ENCODE results near the gene HJV. TPM values are rescaled to one million over a fixed set of nuclear protein-coding genes. Genes with fewer than 3 reads are reported as not detected.

HJV gene
- total RNA-seq, 1 experiment from 2014 or later = 0.12 TPM

DNA sequence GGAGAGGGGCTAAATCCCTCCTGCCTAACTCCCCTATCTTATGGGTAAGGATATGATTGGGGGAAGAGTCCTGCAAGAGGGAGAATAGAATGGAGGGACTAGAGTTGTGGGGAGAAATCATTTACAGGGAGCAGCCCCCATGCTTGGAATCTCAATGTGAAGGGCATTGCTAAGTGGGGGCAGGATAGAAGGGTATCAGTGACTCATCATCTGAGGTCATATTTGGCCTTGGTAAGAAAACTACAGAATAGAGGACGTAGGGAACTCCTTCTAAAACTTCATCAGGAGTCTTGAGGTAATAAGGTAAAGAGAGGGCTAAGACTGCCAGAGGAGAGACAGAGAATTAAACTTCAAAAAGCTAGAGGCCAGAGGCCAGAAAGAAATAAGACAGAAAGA, 487 bp downstream of the HJV start:
- DNase-seq (ENCODE audit: low read depth) = no peak

DNA sequence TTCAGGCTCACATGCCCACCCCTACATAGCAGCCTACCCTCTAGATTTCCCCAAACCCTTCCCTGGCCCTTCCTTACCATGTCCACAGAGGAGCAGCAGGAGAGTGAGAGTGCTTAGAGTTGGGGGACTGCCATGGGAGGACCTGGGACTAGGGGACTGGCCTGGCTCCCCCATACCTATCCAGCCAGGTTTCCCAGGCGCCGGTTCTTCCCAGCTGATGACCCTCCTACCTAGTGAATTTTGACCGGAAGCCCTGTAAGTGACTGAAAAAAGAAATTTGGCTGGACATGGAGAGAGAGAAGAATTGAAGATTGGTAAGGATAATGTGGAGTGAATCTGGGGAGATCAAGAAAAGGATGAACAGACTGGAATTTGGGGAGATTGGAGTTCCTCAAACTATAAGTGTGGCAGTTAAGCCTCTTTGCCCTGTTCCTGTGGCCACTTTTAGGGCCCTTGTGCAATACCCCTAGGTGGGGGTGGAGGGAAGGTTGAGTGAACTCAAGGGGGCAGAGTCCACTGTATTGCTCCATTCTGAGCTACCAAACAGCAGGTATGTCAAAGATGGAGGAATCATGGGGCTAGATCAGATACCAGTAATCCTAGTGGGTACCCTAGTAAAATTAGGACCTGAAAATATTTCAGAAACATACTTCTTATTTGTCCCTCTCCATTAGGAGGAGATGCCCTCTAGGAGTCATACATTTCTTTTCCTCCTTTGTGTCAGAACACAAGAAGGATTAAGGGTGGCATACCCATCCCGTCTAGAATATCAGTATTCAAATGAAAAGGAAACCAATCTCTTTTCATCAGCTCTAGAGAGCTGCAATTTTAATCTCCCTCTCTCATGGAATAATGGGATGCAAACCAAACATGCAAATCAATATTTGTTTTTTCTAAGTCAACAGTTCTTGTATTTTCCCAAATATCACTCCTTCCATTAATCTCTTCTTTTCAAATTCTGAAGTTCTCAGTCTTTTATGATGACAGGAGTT, 1.2 kb downstream of the HJV start:
- DNase-seq (ENCODE audit: low read depth) = no peak

- DNase-seq (ENCODE audit: low read depth) = no peak
Measured at GRCh38 chr1:146019231-146020057, 2.1 kb downstream of the HJV start.

DNA sequence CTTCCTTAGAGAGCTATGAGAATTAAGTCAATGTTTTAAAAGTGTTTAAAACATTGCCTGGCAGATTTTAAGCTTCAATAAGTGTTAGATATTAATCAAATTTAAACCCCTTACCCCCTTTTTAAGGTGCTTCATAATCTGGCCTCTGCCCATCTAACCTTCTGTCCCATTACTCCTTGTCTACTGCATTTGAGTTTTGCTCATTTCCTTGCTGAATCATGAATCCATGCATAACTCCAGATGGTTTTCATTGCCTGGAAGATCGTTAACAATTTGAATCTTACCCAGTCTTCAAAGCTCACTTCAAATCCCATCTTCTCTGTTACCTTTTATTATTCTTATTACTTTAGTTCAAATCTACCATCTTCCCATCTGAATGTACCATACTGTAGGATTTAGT, 4.6 kb downstream of the HJV start:
- DNase-seq (ENCODE audit: low read depth) = peak; percentile 33

GRCh38 chr1:146013559-146013922, 8.0 kb downstream of the HJV start:
- no peak for DNase-seq (ENCODE audit: low read depth)

GRCh38 chr1:146012703-146013558, 8.6 kb downstream of the HJV start:
- peak; percentile 82 for DNase-seq (ENCODE audit: low read depth)

GRCh38 chr1:146010126-146010738, 11.3 kb downstream of the HJV start:
- DNase-seq (ENCODE audit: low read depth) = no peak

- DNase-seq (ENCODE audit: low read depth) = no peak
Measured at GRCh38 chr1:146007489-146008133, 13.9 kb downstream of the HJV start.

DNA sequence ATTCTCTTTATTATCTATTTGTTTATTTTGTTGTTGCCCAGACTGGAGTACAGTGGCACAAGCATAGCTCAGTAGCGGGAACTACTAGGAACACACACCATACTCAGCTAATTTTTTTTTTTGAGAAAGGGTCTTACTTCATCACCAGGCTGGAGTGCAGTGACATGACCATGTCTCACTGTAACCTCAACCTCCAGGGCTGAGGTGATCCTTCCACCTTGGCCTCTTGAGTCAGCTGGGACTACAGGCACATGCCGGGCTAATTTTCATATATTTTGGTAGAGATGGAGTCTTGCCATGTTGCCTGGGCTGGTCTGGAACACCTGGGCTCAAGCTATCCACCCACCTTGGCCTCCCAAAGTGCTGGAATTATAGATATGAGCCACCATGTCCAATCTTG, 19.8 kb downstream of the HJV start:
- no peak for DNase-seq (ENCODE audit: low read depth)

GRCh38 chr1:145999321-146000024, 22.1 kb downstream of the HJV start:
- no peak for DNase-seq (ENCODE audit: low read depth)

GRCh38 chr1:145997718-145998023, 23.9 kb downstream of the HJV start:
- DNase-seq (ENCODE audit: low read depth) = no peak

GRCh38 chr1:145997016-145997717, 24.4 kb downstream of the HJV start:
- no peak for DNase-seq (ENCODE audit: low read depth)

DNA sequence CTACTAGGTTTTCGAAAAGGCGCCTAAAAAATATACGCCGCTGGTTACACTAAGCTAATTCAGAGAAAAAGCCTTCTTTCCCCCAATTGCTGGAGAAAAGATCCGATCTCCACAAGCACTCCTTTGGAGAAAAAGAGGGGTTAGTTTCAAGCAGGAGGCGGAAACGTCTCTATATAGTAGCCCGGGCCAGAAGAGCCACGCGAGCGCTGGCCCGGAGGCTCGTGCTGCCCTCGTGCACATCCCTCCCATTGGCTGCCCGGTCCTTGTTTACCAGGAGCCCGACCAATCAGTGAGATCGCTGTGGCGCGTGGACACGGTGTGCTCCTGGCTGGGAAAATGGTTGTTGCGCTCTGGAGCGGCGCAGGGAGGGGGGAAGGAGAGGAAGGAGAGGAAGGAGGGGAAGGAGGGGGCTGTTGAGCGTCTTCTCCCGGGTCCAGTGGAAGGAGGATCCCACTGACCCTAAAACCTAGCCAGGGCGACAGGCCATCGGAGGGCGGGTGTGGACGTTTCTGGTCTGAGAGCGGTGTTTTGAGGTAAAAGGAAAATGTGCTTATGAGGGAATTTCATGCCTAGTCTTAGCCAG, 25.0 kb downstream of the HJV start, which contains the start of gene TXNIP:
TXNIP (minus strand) TSS at position 147 of the 583 bp plus-strand sequence. CDS start 313 bp downstream, outside the sequence.
- peak; percentile 95 for DNase-seq (ENCODE audit: low read depth)

- DNase-seq (ENCODE audit: low read depth) = no peak
Measured at GRCh38 chr1:145995964-145996432, 25.5 kb downstream of the HJV start.

GRCh38 chr1:145995148-145995881, 26.2 kb downstream of the HJV start:
- DNase-seq (ENCODE audit: low read depth) = no peak

DNA sequence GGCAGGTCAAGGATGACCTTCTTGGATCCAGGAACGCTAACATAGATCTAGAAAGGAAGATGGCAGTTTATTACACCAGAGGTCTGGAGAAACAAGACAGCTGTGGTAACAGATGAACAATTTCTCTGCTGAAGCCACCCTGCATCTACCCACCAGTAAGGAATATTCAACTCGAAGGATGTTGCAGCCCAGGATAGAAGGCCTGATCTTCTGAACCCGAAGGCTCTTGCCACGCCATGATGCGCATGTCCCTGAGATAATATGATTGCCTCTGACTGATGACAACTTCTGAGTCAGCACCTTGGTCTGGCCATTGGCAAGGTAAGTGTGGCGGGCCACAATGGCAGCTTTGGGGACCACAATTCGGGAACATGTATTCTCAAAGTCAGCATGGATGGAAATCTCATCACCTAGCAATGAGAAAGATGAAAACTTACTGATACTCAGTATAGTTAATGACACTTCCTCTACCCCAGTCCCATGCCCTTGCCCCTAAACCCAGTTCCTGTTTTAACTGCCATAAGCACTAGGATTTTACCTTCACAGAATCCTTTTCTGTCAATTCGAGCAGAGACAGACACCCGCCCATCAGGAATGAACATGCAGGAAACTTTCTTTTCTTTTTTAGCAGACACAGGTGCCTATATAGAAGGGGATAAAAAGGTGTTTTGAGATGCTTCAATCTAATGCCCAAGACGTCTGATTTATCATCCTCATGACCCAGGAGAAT, 27.0 kb downstream of the HJV start:
- DNase-seq (ENCODE audit: low read depth) = no peak

DNA sequence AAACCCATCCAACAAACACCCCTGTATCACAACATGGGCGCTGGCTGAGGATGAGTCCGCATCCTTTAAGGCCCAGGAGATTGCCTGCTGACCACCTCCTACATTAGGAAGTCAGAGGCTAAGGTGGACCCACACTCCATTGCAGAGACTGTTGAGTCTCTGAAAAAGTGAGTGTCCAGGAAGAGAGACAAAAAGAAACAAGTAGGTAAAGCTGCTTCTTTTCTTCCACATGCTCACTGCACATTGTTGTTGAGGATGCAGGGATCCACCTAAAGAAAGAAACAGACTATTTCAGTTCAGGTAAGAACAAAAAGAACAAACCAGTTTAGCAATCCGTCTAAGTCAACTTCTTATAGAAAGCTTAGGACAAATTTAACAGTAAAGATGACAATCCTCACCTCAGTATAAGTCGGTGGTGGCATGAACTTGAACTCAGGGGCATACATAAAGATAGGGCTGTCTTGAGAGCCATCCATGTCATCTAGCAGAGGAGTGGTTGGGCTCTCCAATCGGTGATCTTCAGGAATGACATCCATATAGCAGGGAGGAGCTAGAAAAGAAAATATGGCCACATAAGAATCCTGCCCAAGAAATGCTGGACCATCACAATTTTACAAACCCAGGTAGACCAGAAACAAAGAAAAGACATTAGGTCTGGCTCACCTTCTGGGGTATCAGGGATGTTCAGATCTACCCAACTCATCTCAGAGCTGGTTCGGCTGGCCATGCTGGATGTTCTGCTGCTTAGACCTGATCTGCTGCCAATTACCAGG, 27.7 kb downstream of the HJV start:
- no peak for DNase-seq (ENCODE audit: low read depth)
